WTC11 (cell line): Measurements from ENCODE around the gene MPDZ. TPM values are rescaled to one million over a fixed set of nuclear protein-coding genes. Genes with fewer than 3 reads are reported as not detected.

Experiments used
- ATAC-seq: fragments of 200-7000 bp; cut with Tn5 transposase; 2 replicates; pipeline ENCODE4 v1.10.0; 2021; ENCODE audit warnings: mild to moderate bottlenecking, moderate library complexity
- CTCF ChIA-PET: fragments of 300-600 bp; sonication (Branson Sonifier 250); formaldehyde crosslinking; loops from one replicate; lab custom pipeline; 2021; ENCODE audit warnings: antibody characterized with exemption; lab: Charles Lee
- POLR2A ChIA-PET: fragments of 350-600 bp; sonication (Branson Sonifier 250); formaldehyde crosslinking; loops from one replicate; lab custom pipeline; 2021; ENCODE audit warnings: antibody characterized with exemption; lab: Charles Lee
- DNase-seq: peaks from one replicate; pipeline ENCODE4 v3.0.0; 2021; ENCODE audit warnings: low spot score
- H3K27ac Mint-ChIP-seq: 2 replicates; pipeline ENCODE4 v1.8.0; 2021; ENCODE audit warnings: mixed read lengths
- H3K27me3 Mint-ChIP-seq: 2 replicates; pipeline ENCODE4 v1.8.0; 2021; ENCODE audit warnings: low read depth, mild to moderate bottlenecking, moderate library complexity, mixed read lengths
- H3K36me3 Mint-ChIP-seq: 2 replicates; pipeline ENCODE4 v1.8.0; 2021; ENCODE audit warnings: mixed read lengths
- H3K4me1 Mint-ChIP-seq: 2 replicates; pipeline ENCODE4 v1.8.0; 2022; ENCODE audit warnings: mixed read lengths
- H3K4me3 Mint-ChIP-seq: 2 replicates; pipeline ENCODE4 v1.8.0; 2021; ENCODE audit warnings: mild to moderate bottlenecking, moderate library complexity, mixed read lengths
- H3K9me3 Mint-ChIP-seq: 2 replicates; pipeline ENCODE4 v1.8.0; 2021; ENCODE audit warnings: mixed read lengths
- ARID4B ChIP-seq: sonication (generic); formaldehyde crosslinking; IDR thresholded peaks from 2 replicates; pipeline ENCODE4 v1.8.0; 2023; ENCODE audit warnings: missing genetic modification reagents, mild to moderate bottlenecking, borderline replicate concordance
- CBFB ChIP-seq: sonication (generic); formaldehyde crosslinking; IDR thresholded peaks from 2 replicates; pipeline ENCODE4 v1.8.1; 2022; ENCODE audit warnings: mild to moderate bottlenecking, low read depth, missing genetic modification reagents
- CREB1 ChIP-seq: sonication (generic); formaldehyde crosslinking; IDR thresholded peaks from 2 replicates; pipeline ENCODE4 v1.8.0; 2023; ENCODE audit warnings: mild to moderate bottlenecking, missing genetic modification reagents
- CREM ChIP-seq: sonication (generic); formaldehyde crosslinking; IDR thresholded peaks from 2 replicates; pipeline ENCODE4 v1.8.1; 2022; ENCODE audit warnings: mild to moderate bottlenecking, missing genetic modification reagents, moderate library complexity
- ELF4 ChIP-seq: sonication (generic); formaldehyde crosslinking; IDR thresholded peaks from 2 replicates; pipeline ENCODE4 v1.8.1; 2022; ENCODE audit warnings: low read depth, mild to moderate bottlenecking, moderate library complexity, missing genetic modification reagents
- EMX1 ChIP-seq: fragments of 250-450 bp; sonication (Bioruptor Pico); IDR thresholded peaks from 2 replicates; pipeline ENCODE4 v1.8.0; 2021; ENCODE audit warnings: mild to moderate bottlenecking
- ETV6 ChIP-seq: sonication (generic); formaldehyde crosslinking; IDR thresholded peaks from 2 replicates; pipeline ENCODE4 v1.8.1; 2022; ENCODE audit warnings: mild to moderate bottlenecking, missing genetic modification reagents
- FOXJ3 ChIP-seq: sonication (generic); formaldehyde crosslinking; IDR thresholded peaks from 2 replicates; pipeline ENCODE4 v1.9.0; 2021; ENCODE audit warnings: missing genetic modification reagents, mild to moderate bottlenecking, borderline replicate concordance
- JAZF1 ChIP-seq: fragments of 250-450 bp; sonication (Bioruptor Pico); IDR thresholded peaks from 2 replicates; pipeline ENCODE4 v1.9.0; 2021; ENCODE audit warnings: moderate library complexity, mild to moderate bottlenecking, inconsistent platforms
- MYBL2 ChIP-seq: sonication (generic); formaldehyde crosslinking; IDR thresholded peaks from 2 replicates; pipeline ENCODE4 v1.8.1; 2023; ENCODE audit warnings: mild to moderate bottlenecking, moderate library complexity, missing genetic modification reagents
- NR3C1 ChIP-seq: sonication (generic); formaldehyde crosslinking; conservative IDR thresholded peaks from 2 replicates; pipeline ENCODE4 v1.8.1; 2023; ENCODE audit warnings: low read depth, mild to moderate bottlenecking, missing genetic modification reagents
- OVOL2 ChIP-seq: fragments of 250-450 bp; sonication (Bioruptor Pico); IDR thresholded peaks from 2 replicates; pipeline ENCODE4 v1.9.0; 2021; ENCODE audit warnings: mild to moderate bottlenecking, borderline replicate concordance
- SOX15 ChIP-seq: fragments of 250-450 bp; sonication (Bioruptor Pico); IDR thresholded peaks from 2 replicates; pipeline ENCODE4 v1.9.0; 2021; ENCODE audit warnings: mild to moderate bottlenecking
- TEAD4 ChIP-seq: sonication (generic); formaldehyde crosslinking; IDR thresholded peaks from 2 replicates; pipeline ENCODE4 v1.8.0; 2022; ENCODE audit warnings: mild to moderate bottlenecking, missing genetic modification reagents
- ZMAT4 ChIP-seq: fragments of 250-450 bp; sonication (Bioruptor Pico); IDR thresholded peaks from 2 replicates; pipeline ENCODE4 v1.9.0; 2021; ENCODE audit warnings: mild to moderate bottlenecking
- ZNF232 ChIP-seq: sonication (generic); formaldehyde crosslinking; IDR thresholded peaks from 2 replicates; pipeline ENCODE4 v1.8.0; 2022; ENCODE audit warnings: mild to moderate bottlenecking, missing genetic modification reagents
- ZNF425 ChIP-seq: fragments of 250-450 bp; sonication (Bioruptor Pico); conservative IDR thresholded peaks from 2 replicates; pipeline ENCODE4 v1.9.0; 2021; ENCODE audit warnings: mild to moderate bottlenecking
- ZNF512 ChIP-seq: sonication (generic); formaldehyde crosslinking; IDR thresholded peaks from 2 replicates; pipeline ENCODE4 v1.8.1; 2022; ENCODE audit warnings: missing genetic modification reagents, borderline replicate concordance
- total RNA-seq: library from RNA; stranded (reverse); gene quantifications from 3 replicates; pipeline ENCODE4 v1.2.3, GENCODE V29; 2021
- TF ChIP-seq, protein P1 (sequence below): sonication (generic); formaldehyde crosslinking; IDR thresholded peaks from 2 replicates; pipeline ENCODE4 v1.8.0; 2023; ENCODE audit warnings: mild to moderate bottlenecking, missing genetic modification reagents
- TF ChIP-seq, protein P2 (sequence below): fragments of 250-450 bp; sonication (Bioruptor Pico); IDR thresholded peaks from 2 replicates; pipeline ENCODE4 v1.8.0; 2021; ENCODE audit warnings: mild to moderate bottlenecking
- TF ChIP-seq, protein P3 (sequence below): fragments of 250-450 bp; sonication (Bioruptor Pico); IDR thresholded peaks from 2 replicates; pipeline ENCODE4 v2.1.2; 2022; ENCODE audit warnings: mild to moderate bottlenecking, moderate library complexity

MPDZ gene
- total RNA-seq, 1 experiment from 2014 or later, result 38.5 TPM

GRCh38 chr9:13284011-13284410 is 4.5 kb upstream of the MPDZ start:
- no peak overlapping the region for H3K27ac Mint-ChIP-seq
- ATAC-seq, result no peak

DNA sequence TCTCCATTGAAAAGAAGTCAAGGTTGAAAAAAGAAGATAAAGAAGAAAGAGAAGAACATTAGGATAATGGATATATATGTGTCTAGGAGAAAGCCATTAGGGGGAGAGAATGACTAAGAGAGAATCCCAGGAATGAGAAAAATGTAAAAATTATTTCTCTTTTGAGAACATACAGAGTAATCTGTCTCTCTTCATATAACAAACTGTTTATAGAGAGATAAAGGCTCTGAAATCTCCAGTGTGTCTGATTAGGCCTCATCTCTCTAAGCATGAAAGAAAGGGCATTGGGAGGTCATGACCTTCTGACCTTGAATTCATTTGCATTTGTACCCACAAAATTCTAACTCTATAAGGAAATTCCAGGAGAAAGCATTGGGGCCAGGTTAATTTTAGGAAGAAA is 3.5 kb upstream of the MPDZ start:
- no peak for ATAC-seq
- no peak overlapping the region for H3K27ac Mint-ChIP-seq
- no peaks in the 10 kb centered on the region for H3K36me3 Mint-ChIP-seq
- POLR2A ChIA-PET, result no interaction called here
- H3K4me3 Mint-ChIP-seq, result no peak overlapping the region
- H3K27me3 Mint-ChIP-seq, result no peaks in the 10 kb centered on the region
- no peak for DNase-seq
- no peaks in the 10 kb centered on the region for H3K9me3 Mint-ChIP-seq
- peaks cover under 1% of the 10 kb centered on the region; the same call in 1 of the 2 replicates for H3K4me1 Mint-ChIP-seq
- CTCF ChIA-PET, result interaction anchor here (1.2 kb wide), 1 partner anchor 1071 kb away, joined by 7 read pairs; no protein-coding TSS in a partner anchor
- TF ChIP-seq TEAD4 (CRISPR knock-in tag) (no peak), CBFB (CRISPR knock-in tag) (no peak), ETV6 (CRISPR knock-in tag) (no peak), ZNF232 (no peak), JAZF1 (CRISPR knock-in tag) (no peak), FOXJ3 (CRISPR knock-in tag) (no peak), SOX15 (no peak), ARID4B (CRISPR knock-in tag) (no peak), ZNF512 (CRISPR knock-in tag) (no peak), OVOL2 (no peak)
- TF ChIP-seq, protein P1, sequence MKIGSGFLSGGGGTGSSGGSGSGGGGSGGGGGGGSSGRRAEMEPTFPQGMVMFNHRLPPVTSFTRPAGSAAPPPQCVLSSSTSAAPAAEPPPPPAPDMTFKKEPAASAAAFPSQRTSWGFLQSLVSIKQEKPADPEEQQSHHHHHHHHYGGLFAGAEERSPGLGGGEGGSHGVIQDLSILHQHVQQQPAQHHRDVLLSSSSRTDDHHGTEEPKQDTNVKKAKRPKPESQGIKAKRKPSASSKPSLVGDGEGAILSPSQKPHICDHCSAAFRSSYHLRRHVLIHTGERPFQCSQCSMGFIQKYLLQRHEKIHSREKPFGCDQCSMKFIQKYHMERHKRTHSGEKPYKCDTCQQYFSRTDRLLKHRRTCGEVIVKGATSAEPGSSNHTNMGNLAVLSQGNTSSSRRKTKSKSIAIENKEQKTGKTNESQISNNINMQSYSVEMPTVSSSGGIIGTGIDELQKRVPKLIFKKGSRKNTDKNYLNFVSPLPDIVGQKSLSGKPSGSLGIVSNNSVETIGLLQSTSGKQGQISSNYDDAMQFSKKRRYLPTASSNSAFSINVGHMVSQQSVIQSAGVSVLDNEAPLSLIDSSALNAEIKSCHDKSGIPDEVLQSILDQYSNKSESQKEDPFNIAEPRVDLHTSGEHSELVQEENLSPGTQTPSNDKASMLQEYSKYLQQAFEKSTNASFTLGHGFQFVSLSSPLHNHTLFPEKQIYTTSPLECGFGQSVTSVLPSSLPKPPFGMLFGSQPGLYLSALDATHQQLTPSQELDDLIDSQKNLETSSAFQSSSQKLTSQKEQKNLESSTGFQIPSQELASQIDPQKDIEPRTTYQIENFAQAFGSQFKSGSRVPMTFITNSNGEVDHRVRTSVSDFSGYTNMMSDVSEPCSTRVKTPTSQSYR, result no peak
- TF ChIP-seq, protein P2, sequence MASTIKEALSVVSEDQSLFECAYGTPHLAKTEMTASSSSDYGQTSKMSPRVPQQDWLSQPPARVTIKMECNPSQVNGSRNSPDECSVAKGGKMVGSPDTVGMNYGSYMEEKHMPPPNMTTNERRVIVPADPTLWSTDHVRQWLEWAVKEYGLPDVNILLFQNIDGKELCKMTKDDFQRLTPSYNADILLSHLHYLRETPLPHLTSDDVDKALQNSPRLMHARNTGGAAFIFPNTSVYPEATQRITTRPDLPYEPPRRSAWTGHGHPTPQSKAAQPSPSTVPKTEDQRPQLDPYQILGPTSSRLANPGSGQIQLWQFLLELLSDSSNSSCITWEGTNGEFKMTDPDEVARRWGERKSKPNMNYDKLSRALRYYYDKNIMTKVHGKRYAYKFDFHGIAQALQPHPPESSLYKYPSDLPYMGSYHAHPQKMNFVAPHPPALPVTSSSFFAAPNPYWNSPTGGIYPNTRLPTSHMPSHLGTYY, result no peak

More at GRCh38 chr9:13284011-13284410, 4.5 kb upstream of the MPDZ start:
- TF ChIP-seq MYBL2 (CRISPR knock-in tag) (no peak), ELF4 (no peak), ZMAT4 (CRISPR knock-in tag) (no peak), CBFB (CRISPR knock-in tag) (no peak), CREM (CRISPR knock-in tag) (no peak), NR3C1 (CRISPR knock-in tag) (no peak), CREB1 (CRISPR knock-in tag) (no peak), ZNF425 (CRISPR knock-in tag) (no peak), EMX1 (no peak)
- TF ChIP-seq, protein P3, sequence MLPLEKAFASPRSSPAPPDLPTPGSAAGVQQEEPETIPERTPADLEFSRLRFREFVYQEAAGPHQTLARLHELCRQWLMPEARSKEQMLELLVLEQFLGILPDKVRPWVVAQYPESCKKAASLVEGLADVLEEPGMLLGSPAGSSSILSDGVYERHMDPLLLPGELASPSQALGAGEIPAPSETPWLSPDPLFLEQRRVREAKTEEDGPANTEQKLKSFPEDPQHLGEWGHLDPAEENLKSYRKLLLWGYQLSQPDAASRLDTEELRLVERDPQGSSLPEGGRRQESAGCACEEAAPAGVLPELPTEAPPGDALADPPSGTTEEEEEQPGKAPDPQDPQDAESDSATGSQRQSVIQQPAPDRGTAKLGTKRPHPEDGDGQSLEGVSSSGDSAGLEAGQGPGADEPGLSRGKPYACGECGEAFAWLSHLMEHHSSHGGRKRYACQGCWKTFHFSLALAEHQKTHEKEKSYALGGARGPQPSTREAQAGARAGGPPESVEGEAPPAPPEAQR (CRISPR knock-in tag), result no peak
- ChIA-PET POLR2A (no interaction called here), CTCF (interaction anchor here (1.2 kb wide), 1 partner anchor 1070 kb away, joined by 7 read pairs; no protein-coding TSS in a partner anchor)
- no peaks in the 10 kb centered on the region for H3K36me3 Mint-ChIP-seq
- no peak overlapping the region for H3K4me3 Mint-ChIP-seq
- no peaks in the 10 kb centered on the region for H3K9me3 Mint-ChIP-seq
- H3K4me1 Mint-ChIP-seq, result no peaks in the 10 kb centered on the region
- no peaks in the 10 kb centered on the region for H3K27me3 Mint-ChIP-seq
- DNase-seq, result no peak
